GM19455 (cell line): ENCODE results near the gene HCN1.
"Not testable (repeated sequence)": the region's sequence is repeated elsewhere in the genome, so short reads cannot be mapped to it uniquely, and the experiment has no call there.

ENCODE experiments used
- ATAC-seq: cut with Tn5 transposase; IDR thresholded peaks from one replicate; pipeline ENCODE4 v1.9.1; 2021; ENCODE audit not compliant: unreplicated experiment

HCN1 gene

GRCh38 chr5:45437752-45438151 is 258.4 kb downstream of the HCN1 start:
- ATAC-seq: no peak

- ATAC-seq: no peak
Measured at GRCh38 chr5:45417285-45417998, 278.7 kb downstream of the HCN1 start.

DNA sequence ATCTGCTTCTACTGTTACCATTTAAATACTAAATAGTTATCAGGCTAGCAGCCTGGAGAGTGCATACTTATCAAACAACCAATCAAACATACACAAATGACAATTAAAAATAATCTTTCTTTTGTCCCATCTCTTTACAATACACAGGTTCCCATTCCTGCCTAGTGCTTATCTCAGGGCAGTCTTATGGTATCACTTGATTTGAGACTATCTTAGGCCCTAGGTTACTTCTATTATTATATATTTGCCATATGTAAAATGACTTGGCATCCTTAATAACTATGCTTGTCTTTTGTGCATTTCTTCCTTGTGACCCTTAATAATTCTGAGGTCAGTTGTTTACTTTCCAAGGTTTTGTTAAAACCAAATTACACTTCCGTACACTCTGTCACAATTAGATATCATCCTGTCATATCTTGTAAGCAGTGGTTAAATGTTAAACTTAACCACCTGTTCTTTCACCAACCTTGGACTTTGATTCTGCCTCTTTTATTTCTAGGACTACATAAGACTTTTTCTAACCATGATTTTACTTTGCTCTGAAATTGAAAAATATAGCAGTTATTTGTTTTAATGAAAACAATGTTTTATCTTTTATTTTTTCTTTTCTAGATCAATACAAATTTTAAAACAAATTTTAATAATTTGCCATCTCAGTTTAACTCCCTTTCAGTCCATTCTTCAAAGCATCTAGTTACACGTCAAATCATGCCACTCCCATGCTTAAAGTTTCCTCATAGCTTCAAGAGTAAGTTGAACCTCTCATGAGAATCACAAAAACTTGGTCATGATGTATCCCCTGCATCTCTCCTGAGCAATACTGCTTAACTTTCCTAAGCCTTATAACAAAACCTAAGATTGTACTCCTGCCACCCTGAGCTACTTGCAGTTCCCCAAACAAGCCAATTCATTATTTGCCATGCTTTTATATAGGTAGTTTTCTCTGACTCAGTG is 281.3 kb downstream of the HCN1 start:
- no peak for ATAC-seq

DNA sequence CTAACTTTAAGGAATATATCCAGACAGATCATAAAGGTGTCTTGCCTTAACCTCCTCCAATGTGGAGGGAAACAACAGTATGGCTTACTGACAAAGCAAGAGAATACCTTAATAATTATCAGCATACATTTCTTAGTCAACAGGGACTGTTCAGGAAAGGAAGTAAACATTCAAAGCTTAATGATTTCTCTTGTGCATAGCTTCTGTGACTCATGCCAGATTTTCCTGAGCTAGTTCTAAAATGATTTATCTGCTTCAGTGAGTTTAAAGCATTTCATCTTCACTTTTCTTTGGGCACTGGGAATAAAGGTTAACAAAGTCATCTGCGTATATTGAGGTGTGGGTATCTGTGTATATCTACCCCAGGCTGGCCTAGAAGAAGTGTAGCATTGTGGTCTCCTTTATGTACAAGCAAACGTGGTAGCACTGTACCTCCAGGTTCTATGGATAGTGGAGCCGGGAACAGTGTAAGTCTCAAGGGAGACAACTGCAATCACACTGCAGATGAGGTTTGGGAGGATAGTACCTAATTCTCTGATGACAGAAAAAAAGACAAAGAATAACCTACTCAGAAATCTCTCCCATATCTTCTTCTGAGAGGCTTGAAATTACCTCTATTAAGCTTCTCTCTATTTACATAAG is 284.1 kb downstream of the HCN1 start:
- ATAC-seq: no peak

GRCh38 chr5:45410304-45410995 is 285.7 kb downstream of the HCN1 start:
- no peak for ATAC-seq

DNA sequence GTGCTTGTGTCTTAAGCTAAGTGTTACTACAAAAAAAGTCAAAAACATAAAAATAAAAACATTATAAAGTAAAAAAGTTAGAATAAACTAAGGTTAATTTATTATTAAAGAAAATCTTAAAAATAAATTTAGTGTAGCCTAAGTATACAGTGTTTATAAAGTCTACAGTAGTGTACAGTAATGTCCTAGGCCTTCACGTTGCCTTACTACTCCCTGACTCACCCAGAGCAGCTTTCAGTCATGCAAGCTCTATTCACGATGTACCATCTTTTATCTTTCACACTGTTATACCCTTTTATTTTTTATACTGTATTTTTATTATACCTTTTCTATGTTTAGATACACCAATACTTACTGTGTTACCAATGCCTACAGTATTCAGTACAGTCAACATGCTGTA is 288.1 kb downstream of the HCN1 start:
- ATAC-seq: no peak

DNA sequence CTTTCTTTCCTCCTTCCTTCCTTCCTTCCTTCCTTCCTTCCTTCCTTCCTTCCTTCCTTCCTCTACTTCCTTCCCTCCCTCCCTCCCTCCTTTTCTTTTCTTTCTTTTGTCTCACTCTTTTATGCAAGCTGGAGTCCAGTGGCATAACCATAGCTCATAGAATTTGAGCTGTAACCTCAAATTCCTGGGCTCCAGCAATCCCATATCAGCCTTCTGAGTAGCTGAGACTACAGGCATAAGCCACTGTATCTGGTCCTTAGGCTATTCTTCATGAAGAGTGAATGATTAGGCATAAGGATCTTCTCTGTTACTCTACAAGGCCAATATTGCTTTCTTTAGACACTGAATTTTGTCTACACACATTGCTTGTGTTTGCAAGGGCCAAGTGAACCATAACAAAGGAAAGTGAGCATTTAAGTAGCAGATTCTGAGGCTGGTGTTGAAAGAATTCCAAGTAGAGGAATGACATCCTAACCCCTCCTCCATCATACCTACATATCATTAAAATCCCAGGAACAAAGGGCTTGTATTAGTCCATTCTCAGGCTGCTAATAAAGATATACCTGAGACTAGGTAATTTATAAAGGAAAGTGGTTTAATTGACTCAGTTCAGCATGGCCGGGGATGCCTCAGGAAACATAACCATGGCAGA is 293.2 kb downstream of the HCN1 start:
- ATAC-seq: no peak

GRCh38 chr5:45399041-45399440 is 297.1 kb downstream of the HCN1 start:
- ATAC-seq: no peak

GRCh38 chr5:45385321-45386058 is 310.7 kb downstream of the HCN1 start:
- no peak for ATAC-seq

DNA sequence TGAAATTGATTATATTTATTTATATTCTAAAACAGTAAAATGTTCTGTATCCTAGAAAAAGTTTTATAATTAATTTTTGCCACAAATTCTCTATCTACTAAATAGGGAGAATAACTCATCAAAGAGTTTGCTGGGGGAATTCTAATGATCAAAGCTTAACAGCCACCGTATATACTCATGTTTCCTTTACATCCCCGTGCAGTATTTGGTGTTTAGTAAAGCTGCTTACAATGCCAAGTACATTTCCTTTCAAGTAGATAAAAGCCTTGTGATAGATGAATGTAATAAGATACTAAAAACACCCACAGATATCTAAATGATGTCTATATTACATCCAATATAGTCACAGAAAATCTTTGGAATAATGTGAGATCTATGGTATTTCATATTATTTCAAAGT is 312.2 kb downstream of the HCN1 start:
- no peak for ATAC-seq

DNA sequence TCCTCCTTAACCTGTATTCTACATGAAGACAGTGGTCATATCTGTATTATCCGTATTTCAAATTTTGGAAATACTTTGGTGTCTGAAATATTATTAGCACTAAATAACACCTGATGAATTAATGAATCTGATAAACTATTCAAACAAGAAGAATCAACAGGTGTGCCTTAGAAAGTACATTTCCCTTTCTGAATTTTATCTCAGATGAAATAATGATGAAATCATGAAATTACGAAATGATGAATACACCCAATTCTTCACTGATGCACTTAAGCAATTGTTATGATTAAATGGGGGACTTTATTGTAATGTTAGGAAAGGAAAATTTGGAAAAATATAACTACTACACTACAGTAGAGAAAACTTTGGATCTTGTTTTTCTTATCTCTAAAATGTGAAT is 313.6 kb downstream of the HCN1 start:
- ATAC-seq: no peak

- no peak for ATAC-seq
Measured at GRCh38 chr5:45376417-45376816, 319.8 kb downstream of the HCN1 start.

DNA sequence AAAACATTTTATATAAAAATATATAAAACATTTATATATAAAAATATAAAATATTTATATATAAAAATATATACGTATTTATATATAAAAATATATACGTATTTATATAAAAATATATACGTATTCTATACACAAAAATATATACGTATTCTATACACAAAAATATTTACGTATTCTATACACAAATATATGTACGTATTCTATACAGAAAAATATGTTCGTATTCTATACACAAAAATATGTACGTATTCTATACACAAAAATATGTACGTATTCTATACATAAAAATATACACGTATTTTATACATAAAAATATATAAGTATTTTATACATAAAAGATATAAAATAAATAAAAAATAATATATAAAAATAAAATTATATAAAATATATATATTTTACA is 323.6 kb downstream of the HCN1 start:
- ATAC-seq: no peak

- ATAC-seq: not testable (repeated sequence)
Measured at GRCh38 chr5:45371423-45371822, 324.8 kb downstream of the HCN1 start.

- ATAC-seq: no peak
Measured at GRCh38 chr5:45355189-45355992, 340.8 kb downstream of the HCN1 start.

- no peak for ATAC-seq
Measured at GRCh38 chr5:45336464-45336863, 359.7 kb downstream of the HCN1 start.

DNA sequence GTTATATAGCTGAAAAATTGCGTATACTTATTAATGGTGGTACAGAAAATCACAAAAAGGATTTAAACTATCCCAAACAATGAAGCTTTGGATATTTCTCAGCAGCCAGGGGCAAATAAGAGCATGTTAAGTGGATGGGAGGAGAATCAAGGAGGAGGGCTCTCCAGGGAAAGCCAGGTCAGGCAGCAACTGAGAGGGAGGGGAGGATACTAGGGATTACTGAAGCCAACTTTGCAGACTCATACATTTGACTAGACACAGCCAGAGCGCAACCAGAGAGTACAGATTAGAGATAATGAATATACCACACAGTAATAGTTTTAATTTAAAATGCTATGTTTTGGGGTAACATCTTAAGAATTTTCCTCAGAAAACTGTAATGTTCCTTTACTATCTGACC is 360.2 kb downstream of the HCN1 start:
- no peak for ATAC-seq

GRCh38 chr5:45335346-45335745 is 360.8 kb downstream of the HCN1 start:
- ATAC-seq: no peak

- no peak for ATAC-seq
Measured at GRCh38 chr5:45334939-45335338, 361.2 kb downstream of the HCN1 start.
